OCI-LY7 (cell line): Measurements from ENCODE around the gene AKT1. TPM values are rescaled to one million over a fixed set of nuclear protein-coding genes. Genes with fewer than 3 reads are reported as not detected.

ENCODE experiments used
- BruUV-seq: library from RNA; stranded (reverse); fragments of 400-500 nt; replicated peaks from 2 replicates; lab custom pipeline; 2021; lab: Mats Ljungman, UMichigan
- CTCF ChIA-PET: fragments of 300-600 bp; sonication (Branson Sonifier 250); formaldehyde crosslinking; loops from one replicate; lab custom pipeline; 2022; ENCODE audit warnings: antibody characterized with exemption; ENCODE audit not compliant: unreplicated experiment; lab: Charles Lee
- POLR2A ChIA-PET: fragments of 300-600 bp; sonication (Branson Sonifier 250); formaldehyde crosslinking; loops from one replicate; lab custom pipeline; 2022; ENCODE audit warnings: antibody characterized with exemption; lab: Charles Lee
- DNase-seq: peaks from one replicate; pipeline ENCODE4 v3.0.0-alpha.2; 2015; ENCODE audit warnings: low spot score
- H2AFZ ChIP-seq: fragments of 200-600 bp; sonication (generic), shearing (Covaris generic); 2 replicates; pipeline ENCODE4 v1.6.1; 2014; ENCODE audit warnings: mild to moderate bottlenecking, antibody characterized with exemption, low read length, moderate library complexity
- H3K27ac ChIP-seq: fragments of 200-600 bp; sonication (generic); 2 replicates; pipeline ENCODE4 v1.5.1; 2014; ENCODE audit warnings: mixed run types, low read depth, mild to moderate bottlenecking, moderate library complexity, low read length, inconsistent platforms; ENCODE audit not compliant: poor library complexity, severe bottlenecking
- H3K36me3 ChIP-seq: fragments of 200-600 bp; sonication (generic); 2 replicates; pipeline ENCODE4 v1.6.1; 2014; ENCODE audit warnings: mild to moderate bottlenecking, antibody characterized with exemption, low read length, moderate library complexity, mixed read lengths; ENCODE audit not compliant: insufficient read depth
- H3K4me1 ChIP-seq: fragments of 200-600 bp; sonication (generic); 2 replicates; pipeline ENCODE4 v1.5.1; 2014; ENCODE audit warnings: mild to moderate bottlenecking, low read length; ENCODE audit not compliant: insufficient read depth, poor library complexity, severe bottlenecking
- H3K4me2 ChIP-seq: fragments of 200-600 bp; sonication (generic); 2 replicates; pipeline ENCODE4 v1.6.1; 2014; ENCODE audit warnings: mild to moderate bottlenecking, low read length
- H3K4me3 ChIP-seq: fragments of 200-600 bp; sonication (generic); 2 replicates; pipeline ENCODE4 v1.5.1; 2014; ENCODE audit warnings: mild to moderate bottlenecking, low read depth, low read length; ENCODE audit not compliant: poor library complexity, severe bottlenecking
- H3K79me2 ChIP-seq: fragments of 200-600 bp; sonication (generic); 2 replicates; pipeline ENCODE4 v1.6.1; 2016; ENCODE audit warnings: low read depth, mild to moderate bottlenecking, low read length, moderate library complexity, mixed read lengths; ENCODE audit not compliant: insufficient read depth
- H3K9me2 ChIP-seq: fragments of 200-600 bp; sonication (generic); 2 replicates; pipeline ENCODE4 v1.6.1; 2016; ENCODE audit warnings: mild to moderate bottlenecking, low read length, mixed read lengths; ENCODE audit not compliant: insufficient read depth
- H3K9me3 ChIP-seq: fragments of 200-600 bp; sonication (generic); 2 replicates; pipeline ENCODE4 v1.6.1; 2014; ENCODE audit warnings: mild to moderate bottlenecking, mixed run types, low read length, mixed read lengths
- H4K20me1 ChIP-seq: fragments of 200-600 bp; sonication (generic); 2 replicates; pipeline ENCODE4 v1.6.1; 2014; ENCODE audit warnings: mild to moderate bottlenecking, antibody characterized with exemption, low read length, moderate library complexity, mixed read lengths; ENCODE audit not compliant: insufficient read depth
- EZH2phosphoT487 ChIP-seq: fragments of 200-600 bp; sonication (generic); IDR thresholded peaks from 2 replicates; pipeline ENCODE4 v1.6.1; 2018; ENCODE audit warnings: low read depth, borderline replicate concordance, mild to moderate bottlenecking, mixed run types, antibody characterized with exemption, low read length, moderate library complexity, mixed read lengths
- intact Hi-C: fragments of 100-400 bp; cut with micrococcal nuclease; formaldehyde crosslinking; loops from one replicate; pipeline ENCODE4 v1.10.0; 2022; ENCODE audit not compliant: unreplicated experiment
- total RNA-seq, 2 experiments: library from RNA; depleted of rRNA in 1 of 2; stranded (reverse); fragments of >200 nt in 1 of 2; shearing (Covaris generic) in 1 of 2; gene quantifications; 2 replicates each; pipeline ENCODE4 v1.2.3, GENCODE V29; 2014 to 2022
- TF ChIP-seq, protein P1 (sequence below): fragments of 200-600 bp; sonication (generic); conservative IDR thresholded peaks from 2 replicates; pipeline ENCODE4 v1.5.1; 2014; ENCODE audit warnings: mild to moderate bottlenecking, antibody characterized with exemption, low read length, moderate library complexity, mixed read lengths

Gene AKT1
- total RNA-seq, 2 experiments from 2014 or later = 75.4 to 108 TPM

DNA sequence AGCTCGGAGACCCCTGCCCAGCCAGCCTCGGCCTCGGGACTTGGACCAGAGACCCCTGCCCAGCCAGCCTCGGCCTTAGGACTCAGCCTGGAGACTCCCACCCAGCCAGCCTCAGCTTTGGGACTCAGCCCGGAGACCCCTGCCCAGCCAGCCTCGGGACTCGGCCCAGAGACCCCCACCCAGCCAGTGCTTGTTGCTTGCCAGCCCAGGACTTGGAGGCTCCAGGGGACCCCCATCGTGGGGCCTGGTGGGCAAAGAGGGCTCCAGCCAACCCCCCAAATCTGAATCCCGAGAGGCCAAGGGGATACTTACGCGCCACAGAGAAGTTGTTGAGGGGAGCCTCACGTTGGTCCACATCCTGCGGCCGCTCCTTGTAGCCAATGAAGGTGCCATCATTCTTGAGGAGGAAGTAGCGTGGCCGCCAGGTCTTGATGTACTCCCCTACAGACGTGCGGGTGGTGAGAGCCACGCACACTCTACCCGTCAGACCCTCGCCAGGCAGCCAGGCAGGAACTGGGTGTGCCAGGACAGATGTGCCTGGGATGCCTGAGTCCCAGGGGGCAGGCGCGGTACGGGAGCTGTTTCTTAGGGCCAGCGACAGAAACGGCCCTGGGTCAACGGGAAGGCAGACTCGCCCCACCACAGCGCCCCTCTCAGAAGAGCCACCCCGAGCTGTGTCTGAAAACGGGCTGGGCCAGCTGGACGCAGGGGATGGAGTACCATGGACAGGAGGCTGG, 15.6 kb downstream of the AKT1 start:
- no peak for TF ChIP-seq EZH2phosphoT487
- TF ChIP-seq, protein P1, sequence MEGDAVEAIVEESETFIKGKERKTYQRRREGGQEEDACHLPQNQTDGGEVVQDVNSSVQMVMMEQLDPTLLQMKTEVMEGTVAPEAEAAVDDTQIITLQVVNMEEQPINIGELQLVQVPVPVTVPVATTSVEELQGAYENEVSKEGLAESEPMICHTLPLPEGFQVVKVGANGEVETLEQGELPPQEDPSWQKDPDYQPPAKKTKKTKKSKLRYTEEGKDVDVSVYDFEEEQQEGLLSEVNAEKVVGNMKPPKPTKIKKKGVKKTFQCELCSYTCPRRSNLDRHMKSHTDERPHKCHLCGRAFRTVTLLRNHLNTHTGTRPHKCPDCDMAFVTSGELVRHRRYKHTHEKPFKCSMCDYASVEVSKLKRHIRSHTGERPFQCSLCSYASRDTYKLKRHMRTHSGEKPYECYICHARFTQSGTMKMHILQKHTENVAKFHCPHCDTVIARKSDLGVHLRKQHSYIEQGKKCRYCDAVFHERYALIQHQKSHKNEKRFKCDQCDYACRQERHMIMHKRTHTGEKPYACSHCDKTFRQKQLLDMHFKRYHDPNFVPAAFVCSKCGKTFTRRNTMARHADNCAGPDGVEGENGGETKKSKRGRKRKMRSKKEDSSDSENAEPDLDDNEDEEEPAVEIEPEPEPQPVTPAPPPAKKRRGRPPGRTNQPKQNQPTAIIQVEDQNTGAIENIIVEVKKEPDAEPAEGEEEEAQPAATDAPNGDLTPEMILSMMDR = no peak
- no peaks in the 10 kb centered on the region for H3K9me2 ChIP-seq
- POLR2A ChIA-PET = no interaction called here
- no peaks in the 10 kb centered on the region for H3K79me2 ChIP-seq
- intact Hi-C loops = no loop called here
- H3K4me1 ChIP-seq = no peaks in the 10 kb centered on the region
- H3K4me2 ChIP-seq = no peak overlapping the region
- BruUV-seq = no TSS peak
- CTCF ChIA-PET = no interaction called here
- no peak overlapping the region for H3K4me3 ChIP-seq
- no peak overlapping the region for H2AFZ ChIP-seq
- H3K36me3 ChIP-seq = peaks cover 17% of the 10 kb centered on the region
- DNase-seq = no peak
- H3K27ac ChIP-seq = no peak overlapping the region
- H3K9me3 ChIP-seq = no peaks in the 10 kb centered on the region
- H4K20me1 ChIP-seq = no peaks in the 10 kb centered on the region

DNA sequence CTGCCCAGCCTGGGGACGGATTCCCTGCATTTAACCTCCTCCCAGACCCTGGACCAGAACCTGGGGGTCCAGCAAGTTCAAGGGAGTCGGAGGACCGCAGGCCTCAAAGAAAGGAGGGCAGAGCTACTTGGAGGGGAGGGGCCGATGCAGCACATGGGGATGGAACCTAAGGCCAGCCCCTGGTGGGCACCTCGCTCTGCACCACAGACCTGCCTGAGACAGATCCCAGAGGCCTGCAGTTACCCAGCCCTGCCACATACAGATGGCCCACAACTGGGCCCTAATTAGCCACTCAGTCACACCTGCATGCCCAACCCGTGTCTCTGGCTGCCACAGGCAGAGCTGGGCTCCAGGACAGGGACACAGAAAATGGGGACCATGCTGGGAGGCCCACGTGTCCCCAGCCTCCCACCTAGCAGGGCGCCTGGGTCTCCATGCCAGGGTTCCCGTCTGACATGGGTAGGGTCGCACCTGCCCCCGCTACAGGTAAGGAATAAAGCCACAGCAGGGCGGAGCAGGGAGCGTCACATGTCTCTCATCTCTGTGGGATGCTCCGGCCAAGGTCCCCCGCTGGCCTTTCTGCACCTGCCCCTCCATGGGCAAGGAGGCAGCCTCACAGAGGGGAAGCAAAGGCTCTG, 16.7 kb downstream of the AKT1 start:
- Histone ChIP-seq H2AFZ (no peak overlapping the region), H3K9me2 (no peaks in the 10 kb centered on the region), H3K27ac (no peak overlapping the region), H3K4me2 (no peak overlapping the region), H3K9me3 (no peaks in the 10 kb centered on the region), H4K20me1 (no peaks in the 10 kb centered on the region), H3K79me2 (no peaks in the 10 kb centered on the region), H3K36me3 (peaks cover 21% of the 10 kb centered on the region), H3K4me3 (no peak overlapping the region), H3K4me1 (no peaks in the 10 kb centered on the region)
- no peak for DNase-seq
- no TSS peak for BruUV-seq
- TF ChIP-seq, protein P1 = no peak
- TF ChIP-seq EZH2phosphoT487 = no peak
- CTCF ChIA-PET = no interaction called here
- POLR2A ChIA-PET = no interaction called here
- intact Hi-C loops = no loop called here

DNA sequence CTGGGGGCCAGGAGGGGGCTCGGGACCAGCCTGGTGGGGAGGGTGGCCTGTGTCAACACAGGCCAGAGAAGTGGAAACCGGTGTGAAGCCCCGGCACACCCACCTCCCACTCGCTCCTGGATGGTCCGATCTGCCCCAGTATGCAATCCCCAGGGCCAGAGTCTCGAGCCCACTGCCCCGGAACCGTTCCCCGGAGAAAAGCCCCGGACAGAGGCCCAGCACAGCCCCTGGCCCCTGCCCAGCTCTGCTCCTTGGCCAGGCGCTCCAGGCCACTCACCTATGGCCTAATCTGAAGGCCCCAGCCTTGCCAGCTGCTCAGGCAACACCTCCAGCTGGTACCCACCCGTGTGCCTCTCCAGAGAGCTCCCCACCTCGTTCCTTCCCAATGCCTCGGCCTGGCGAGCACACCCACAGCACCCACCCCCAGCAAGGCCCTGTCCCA, 17.7 kb downstream of the AKT1 start:
- H3K4me2 ChIP-seq = no peak overlapping the region
- no peak overlapping the region for H3K4me3 ChIP-seq
- no peak overlapping the region for H2AFZ ChIP-seq
- TF ChIP-seq EZH2phosphoT487 = no peak
- TF ChIP-seq, protein P1 = no peak
- H3K36me3 ChIP-seq = peaks cover 27% of the 10 kb centered on the region
- H3K9me3 ChIP-seq = no peaks in the 10 kb centered on the region
- H3K9me2 ChIP-seq = no peaks in the 10 kb centered on the region
- POLR2A ChIA-PET = no interaction called here
- CTCF ChIA-PET = no interaction called here
- H3K79me2 ChIP-seq = no peaks in the 10 kb centered on the region
- no peaks in the 10 kb centered on the region for H4K20me1 ChIP-seq
- DNase-seq = no peak
- intact Hi-C loops = no loop called here
- no TSS peak for BruUV-seq
- no peak overlapping the region for H3K27ac ChIP-seq
- H3K4me1 ChIP-seq = no peaks in the 10 kb centered on the region
